A204.1 (cell line): Measurements from ENCODE around the gene CATSPERB.
"Not testable (repeated sequence)": the region's sequence is repeated elsewhere in the genome, so short reads cannot be mapped to it uniquely, and the experiment has no call there.

Experiments used
- FAIRE-seq: peaks from 2 replicates; lab custom pipeline; 2012; peaks lifted over from hg19 to GRCh38; lab: Jason Lieb, UNC

Gene CATSPERB, protein sequence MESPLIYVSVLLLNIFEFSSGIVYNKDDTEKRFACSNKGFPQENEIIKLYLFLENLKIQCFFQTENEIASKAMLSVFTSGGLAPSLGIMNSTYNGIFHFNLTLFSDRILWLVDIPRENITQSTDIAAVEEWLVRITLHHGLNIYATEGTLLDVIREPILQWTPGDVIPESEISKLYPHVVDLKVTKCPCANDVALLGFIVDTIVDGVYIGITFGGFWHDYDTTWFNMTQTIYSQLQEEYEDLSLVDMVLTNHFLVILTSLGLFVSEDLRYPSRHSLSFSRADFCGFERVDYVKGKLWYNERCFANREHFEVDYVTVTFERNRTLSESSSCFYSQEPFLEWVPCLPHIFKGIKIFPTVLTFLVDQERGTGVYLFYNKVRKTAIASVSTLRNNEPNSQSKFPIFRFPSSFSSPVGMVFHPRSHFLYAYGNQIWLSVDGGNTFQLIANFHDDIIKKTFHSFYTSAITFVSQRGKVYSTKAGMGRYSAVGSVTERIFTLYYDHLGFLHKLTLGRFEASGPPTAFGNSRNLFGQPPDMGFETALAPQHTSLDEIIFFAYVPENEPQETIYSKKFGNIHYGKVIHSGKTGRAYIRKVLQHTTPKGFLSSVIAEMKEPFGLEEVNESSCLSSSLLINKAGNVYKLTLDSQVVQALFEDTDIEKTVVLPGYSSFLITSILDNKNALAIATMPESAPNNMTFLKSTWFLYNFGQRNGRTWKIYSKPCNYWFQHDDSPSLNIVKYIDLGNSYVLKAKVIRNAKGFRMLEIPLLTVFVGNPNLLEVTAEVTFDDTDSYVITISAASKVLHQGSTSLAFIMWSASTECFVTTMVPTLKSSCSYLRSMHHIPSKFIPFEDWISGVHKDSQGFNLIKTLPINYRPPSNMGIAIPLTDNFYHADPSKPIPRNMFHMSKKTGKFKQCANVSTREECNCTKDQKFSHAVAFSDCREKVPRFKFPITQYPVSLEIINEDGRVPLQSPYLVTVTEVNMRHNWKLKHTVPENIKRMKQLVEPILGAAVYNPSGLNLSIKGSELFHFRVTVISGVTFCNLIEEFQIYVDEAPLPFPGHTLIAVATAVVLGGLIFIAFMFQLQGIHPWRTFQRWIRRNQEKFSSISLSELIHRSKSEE

GRCh38 chr14:91731986-91732385, at the start of gene CATSPERB:
TSS of gene CATSPERB (minus strand) at chr14:91732086. CDS start at chr14:91729479, 2,607 bp downstream.
- FAIRE-seq, result no peak

GRCh38 chr14:91780452-91780851, 48.6 kb upstream of the CATSPERB start:
- no peak for FAIRE-seq

GRCh38 chr14:91778217-91778616, 46.3 kb upstream of the CATSPERB start:
- no peak for FAIRE-seq

DNA sequence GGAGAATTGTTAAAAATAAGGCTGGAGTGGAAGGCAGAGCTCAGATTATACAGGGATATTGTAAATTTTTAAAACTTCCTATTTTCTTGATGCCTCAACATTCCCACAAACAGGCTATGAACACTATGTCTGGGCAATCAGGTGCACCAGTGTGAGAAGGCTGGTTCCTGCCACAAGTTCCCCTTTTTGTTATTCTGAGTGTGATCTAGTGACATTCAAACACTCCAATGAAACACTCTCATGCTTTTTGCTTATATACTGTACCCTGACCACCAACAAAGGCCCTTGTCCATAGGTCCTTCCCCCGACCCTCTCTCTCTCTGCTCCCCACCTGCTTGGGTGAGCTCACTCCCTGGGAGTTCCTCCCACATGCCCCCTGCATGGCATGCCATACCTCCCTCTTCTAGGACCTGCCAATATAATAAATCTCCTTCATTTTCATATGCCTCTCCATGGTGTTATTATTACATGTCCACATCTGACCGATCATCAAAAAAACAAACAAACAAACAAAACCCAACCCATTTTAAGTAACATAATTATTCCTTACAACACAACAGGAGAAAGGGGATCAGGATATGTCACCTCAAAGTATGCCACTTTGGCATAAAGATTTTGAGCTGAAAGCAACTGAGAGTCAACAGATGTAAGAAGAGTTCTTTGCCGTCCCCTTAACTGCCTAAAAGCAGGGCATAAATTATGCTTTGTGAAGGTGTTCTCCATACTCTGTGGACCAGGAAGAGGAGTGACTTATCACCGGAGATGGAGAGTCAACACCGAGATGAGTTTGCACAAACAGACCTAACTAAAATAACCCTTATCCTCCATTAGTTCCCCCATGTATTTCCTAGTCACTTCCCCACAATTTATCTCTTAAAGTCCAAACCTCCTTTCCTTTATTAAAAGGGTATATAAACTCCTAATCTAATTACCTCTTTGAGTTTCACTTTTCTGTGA, 42.5 kb upstream of the CATSPERB start:
- FAIRE-seq, result no peak

GRCh38 chr14:91770185-91770584, 38.3 kb upstream of the CATSPERB start:
- no peak for FAIRE-seq

GRCh38 chr14:91755570-91756295, 23.8 kb upstream of the CATSPERB start:
- no peak for FAIRE-seq

GRCh38 chr14:91754819-91755218, 22.9 kb upstream of the CATSPERB start:
- no peak for FAIRE-seq

- no peak for FAIRE-seq
Observed at GRCh38 chr14:91754185-91754584, 22.3 kb upstream of the CATSPERB start.

DNA sequence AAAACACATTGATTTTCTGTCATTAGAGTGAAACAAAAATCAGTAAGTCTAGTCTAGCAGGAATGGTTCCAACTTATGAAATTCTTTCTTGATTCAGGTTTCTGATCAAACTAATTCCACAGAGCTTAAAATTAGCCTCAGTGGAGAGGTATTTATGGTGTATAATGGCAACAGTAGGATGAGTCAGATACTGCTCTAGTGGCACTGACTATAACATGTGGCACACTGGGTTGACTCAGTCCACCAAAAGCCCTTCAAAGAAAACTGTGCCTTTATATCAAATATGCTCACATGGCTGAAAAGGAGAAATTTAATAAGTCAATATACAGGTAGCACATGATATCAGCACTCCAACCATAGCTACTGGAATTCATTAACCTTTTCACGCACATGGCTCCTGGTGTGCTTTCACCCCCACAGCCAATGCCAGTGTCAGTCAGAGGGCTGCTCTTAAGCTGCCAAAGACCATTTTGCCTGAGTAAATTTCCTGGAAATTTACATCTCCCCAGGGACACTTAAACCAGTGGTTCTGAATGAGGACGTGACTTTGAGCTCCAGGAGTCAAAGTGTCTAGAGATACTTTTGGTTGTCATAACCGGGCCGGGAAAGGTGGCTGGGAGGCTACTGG, 21.7 kb upstream of the CATSPERB start:
- FAIRE-seq, result no peak

- FAIRE-seq, result no peak
Observed at GRCh38 chr14:91752961-91753360, 21.1 kb upstream of the CATSPERB start.

DNA sequence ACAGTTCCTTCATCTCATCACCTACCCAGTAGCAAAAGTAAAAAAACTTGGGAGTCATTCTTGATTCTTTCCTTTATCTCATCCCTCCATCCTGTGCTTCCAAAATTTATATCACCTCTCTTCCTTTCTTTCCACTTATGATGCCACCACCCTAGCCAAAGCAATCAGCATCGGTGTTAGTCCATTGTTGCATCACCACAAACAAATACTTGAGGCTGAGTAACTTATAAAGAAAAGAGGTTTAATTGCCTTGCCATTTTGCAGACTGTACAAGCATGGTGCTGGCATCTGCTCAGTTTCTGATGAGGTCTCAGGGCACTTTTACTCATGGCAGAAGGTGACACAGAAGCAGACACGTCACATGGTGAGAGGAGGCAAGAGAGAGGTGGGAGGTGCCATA, 19.8 kb upstream of the CATSPERB start:
- FAIRE-seq, result no peak

DNA sequence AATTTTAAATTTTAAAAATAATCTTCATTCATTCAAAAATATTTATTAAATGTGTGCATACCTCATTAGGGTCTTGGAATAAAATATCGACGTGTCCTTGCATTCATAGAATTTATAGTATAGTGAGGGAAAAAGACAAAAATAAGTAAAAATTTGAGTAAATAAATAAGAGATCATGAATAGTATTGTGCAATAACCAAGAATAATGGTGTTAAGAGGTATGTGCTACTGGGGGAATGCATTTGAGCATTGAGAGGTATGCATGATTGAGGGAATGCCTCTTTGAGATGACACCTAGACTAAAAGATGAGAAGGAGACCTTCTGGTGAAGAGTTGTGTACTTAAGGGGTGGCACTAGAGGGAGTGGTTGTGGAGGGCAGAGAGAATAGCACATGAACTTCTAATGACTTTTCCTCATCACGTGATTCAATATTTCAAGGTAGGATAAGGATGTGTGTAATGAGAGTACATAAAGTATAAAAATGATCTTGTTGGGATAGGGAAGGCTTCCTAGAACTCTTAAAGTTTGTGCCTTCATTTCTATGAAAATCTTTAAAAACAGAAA, 18.8 kb upstream of the CATSPERB start:
- no peak for FAIRE-seq

DNA sequence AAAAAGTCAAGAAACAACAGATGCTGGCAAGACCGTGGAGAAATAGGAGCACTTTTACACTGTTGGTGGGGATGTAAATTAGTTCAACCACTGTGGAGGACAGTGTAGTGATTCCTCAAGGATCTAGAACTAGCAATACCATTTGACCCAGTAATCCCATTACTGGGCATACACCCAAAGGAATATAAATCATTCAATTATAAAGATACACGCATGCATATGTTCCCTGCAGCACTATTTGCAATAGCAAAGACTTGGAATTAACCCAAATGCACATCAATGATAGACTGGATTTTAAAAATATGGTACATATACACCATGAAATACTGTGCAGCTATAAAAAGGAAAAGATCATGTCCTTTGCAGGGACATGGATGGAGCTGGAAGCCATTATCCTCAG, 18.0 kb upstream of the CATSPERB start:
- no peak for FAIRE-seq

- FAIRE-seq, result no peak
Observed at GRCh38 chr14:91748049-91748448, 16.2 kb upstream of the CATSPERB start.

DNA sequence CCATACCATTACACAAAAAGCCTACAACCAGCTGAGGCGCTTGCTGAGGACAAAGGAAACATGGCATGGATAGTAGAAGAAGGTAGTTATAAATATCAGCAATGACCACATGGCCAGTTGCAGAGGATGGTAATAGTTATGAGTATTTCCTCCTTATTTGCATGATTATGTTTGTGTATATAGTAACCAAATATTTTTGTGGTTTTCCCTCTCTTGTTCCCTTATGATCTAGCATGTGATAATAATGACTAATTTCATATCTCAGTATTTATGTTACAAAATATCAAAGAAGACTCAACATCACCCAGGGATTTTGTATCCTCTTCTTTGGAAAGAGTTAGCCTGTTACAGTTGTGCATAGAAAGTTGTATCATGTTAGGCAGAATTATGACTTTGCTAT, 13.5 kb upstream of the CATSPERB start:
- FAIRE-seq, result no peak

DNA sequence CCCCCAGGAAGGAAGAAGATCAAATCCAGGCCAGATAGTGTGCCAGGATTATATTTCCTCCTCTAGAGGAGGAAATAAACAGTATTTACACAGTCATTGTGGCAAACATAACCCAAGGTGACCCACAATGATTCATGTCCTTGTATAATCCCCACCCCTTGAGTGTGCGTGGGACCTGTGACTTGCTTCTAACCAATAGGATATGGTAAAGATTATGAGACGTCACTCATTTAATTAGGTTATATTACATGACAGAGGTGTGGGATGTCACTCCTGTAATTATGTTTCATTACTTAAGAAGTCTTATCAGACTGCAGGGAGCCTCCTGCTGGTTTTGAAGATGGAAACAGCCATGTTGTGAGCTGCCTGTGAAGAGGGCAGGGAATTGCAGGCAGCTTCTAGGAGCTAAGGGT, 12.2 kb upstream of the CATSPERB start:
- FAIRE-seq, result no peak

DNA sequence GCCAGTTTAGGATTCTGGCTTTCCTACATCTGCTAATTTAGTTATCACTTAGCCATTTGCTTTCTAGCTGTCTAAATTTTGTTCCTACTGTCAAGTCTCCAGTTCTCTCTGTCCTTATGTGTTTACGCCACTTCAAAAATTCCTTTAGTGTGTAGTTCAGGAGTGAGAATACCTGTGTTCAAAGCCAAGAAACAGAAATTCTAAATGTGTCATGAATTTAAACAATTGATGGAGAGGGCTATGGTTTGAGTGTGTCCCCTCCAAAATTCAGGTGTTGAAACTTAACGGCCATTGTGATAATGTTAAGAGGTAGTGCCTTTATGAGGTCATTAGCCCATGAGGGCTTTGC, 11.4 kb upstream of the CATSPERB start:
- no peak for FAIRE-seq

- no peak for FAIRE-seq
Observed at GRCh38 chr14:91742621-91743304, 10.9 kb upstream of the CATSPERB start.

GRCh38 chr14:91739867-91740266, 8.0 kb upstream of the CATSPERB start:
- not testable (repeated sequence) for FAIRE-seq

DNA sequence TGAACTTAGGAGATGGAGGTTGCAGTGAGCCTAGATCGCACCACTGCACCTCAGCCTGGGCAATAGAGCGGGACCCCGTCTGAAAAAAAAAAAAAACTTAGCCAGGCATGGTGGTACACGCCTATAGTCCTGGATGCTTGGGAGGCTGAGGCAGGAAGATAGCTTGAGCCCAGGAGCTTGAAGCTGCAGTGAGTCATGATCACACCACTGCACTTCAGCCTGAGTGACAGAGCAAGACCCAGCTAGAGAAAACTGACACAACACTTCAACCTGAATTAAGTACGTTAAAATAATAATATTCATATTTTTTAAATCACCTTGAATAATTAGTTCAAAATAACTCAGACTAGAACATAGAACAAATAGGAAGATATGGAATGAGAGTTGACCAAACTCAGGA, 5.7 kb upstream of the CATSPERB start:
- FAIRE-seq, result no peak
